GM12864 (cell line): ENCODE data around the gene CCNT2.
"Not testable (repeated sequence)": the region's sequence is repeated elsewhere in the genome, so short reads cannot be mapped to it uniquely, and the experiment has no call there.

ENCODE experiments used
- DNase-seq: peaks from one replicate; pipeline ENCODE4 v3.0.0-alpha.2; 2011; ENCODE audit warnings: low read depth
- H3K4me3 ChIP-seq: 2 replicates; pipeline ENCODE4 v1.5.1; 2011; ENCODE audit warnings: mild to moderate bottlenecking, low read depth, low read length, control low read depth
- CTCF ChIP-seq: IDR thresholded peaks from 2 replicates; pipeline ENCODE4 v1.5.1; 2011; ENCODE audit warnings: low read depth, mild to moderate bottlenecking, moderate library complexity, low read length, control low read depth, inconsistent platforms; ENCODE audit errors: missing control alignments

Gene CCNT2

GRCh38 chr2:134975281-134976009 lies 56.8 kb downstream of the CCNT2 start:
- no peak for DNase-seq
- TF ChIP-seq CTCF: no peak
- H3K4me3 ChIP-seq: no peak overlapping the region

GRCh38 chr2:134976074-134976702 lies 57.6 kb downstream of the CCNT2 start:
- no peak for TF ChIP-seq CTCF
- DNase-seq: no peak
- H3K4me3 ChIP-seq: no peak overlapping the region

- DNase-seq, H3K4me3 ChIP-seq: not testable (repeated sequence)
Observed at GRCh38 chr2:134977104-134977503, 58.5 kb downstream of the CCNT2 start.

GRCh38 chr2:134979221-134979620 lies 60.6 kb downstream of the CCNT2 start:
- no peak for TF ChIP-seq CTCF
- no peak for DNase-seq
- H3K4me3 ChIP-seq: no peak overlapping the region

- no peak overlapping the region for H3K4me3 ChIP-seq
- no peak for TF ChIP-seq CTCF
- no peak for DNase-seq
Observed at GRCh38 chr2:134980639-134981038, 62.0 kb downstream of the CCNT2 start.

GRCh38 chr2:134982603-134983002 lies 64.0 kb downstream of the CCNT2 start:
- DNase-seq: no peak
- no peak for TF ChIP-seq CTCF
- no peak overlapping the region for H3K4me3 ChIP-seq

GRCh38 chr2:134985061-134985460 lies 66.4 kb downstream of the CCNT2 start:
- no peak for TF ChIP-seq CTCF
- no peak overlapping the region for H3K4me3 ChIP-seq
- DNase-seq: no peak
